HCT116 (cell line): ENCODE data around the gene COL20A1. TPM values are rescaled to one million over a fixed set of nuclear protein-coding genes. Genes with fewer than 3 reads are reported as not detected.

Experiments
- ATAC-seq: fragments of 200-7000 bp; cut with Tn5 transposase; 2 replicates; pipeline ENCODE4 v1.9.1; 2020; ENCODE audit warnings: mild to moderate bottlenecking, moderate library complexity
- BruUV-seq: library from RNA; stranded (reverse); fragments of 400-500 nt; replicated peaks from 2 replicates; lab custom pipeline; 2021; lab: Mats Ljungman, UMichigan
- CTCF ChIA-PET: fragments of 300-600 bp; sonication (Branson Sonifier 250); formaldehyde crosslinking; loops from one replicate; lab custom pipeline; 2021; ENCODE audit warnings: antibody characterized with exemption; lab: Charles Lee
- POLR2A ChIA-PET: fragments of 300-600, 350-600 bp; sonication (Branson Sonifier 250); formaldehyde crosslinking; loops from one replicate; lab custom pipeline; 2021; ENCODE audit warnings: antibody characterized with exemption; lab: Charles Lee
- RAD21 ChIA-PET, 2 experiments: fragments of 300-600 bp; sonication (Branson Sonifier 250); formaldehyde crosslinking; loops; one replicate each; lab custom pipeline; 2023; ENCODE audit warnings: low total read pairs in 2 of 2; ENCODE audit not compliant: uncharacterized antibody in 2 of 2, unreplicated experiment in 2 of 2, low non-redundant PET in 1 of 2; lab: Charles Lee
- DNase-seq: peaks from one replicate; pipeline ENCODE4 v3.0.0-alpha.2; 2010; ENCODE audit warnings: low read depth, low spot score
- H2AFZ ChIP-seq: fragments of 200-600 bp; shearing (Covaris generic), sonication (generic); 2 replicates; pipeline ENCODE4 v1.6.1; 2017; ENCODE audit warnings: low read depth, mixed run types, mixed read lengths, antibody characterized with exemption, low read length; ENCODE audit not compliant: poor library complexity, severe bottlenecking
- H3K27ac ChIP-seq: 2 replicates; pipeline ENCODE4 v1.5.1; 2012; ENCODE audit warnings: low read depth, low read length
- H3K27me3 ChIP-seq: fragments of 200-600 bp; sonication (generic); 2 replicates; pipeline ENCODE4 v1.6.1; 2016; ENCODE audit warnings: mixed run types, low read length, mixed read lengths; ENCODE audit not compliant: insufficient read depth
- H3K36me3 ChIP-seq, 2 experiments: fragments of 200-500 bp in 1 of 2; fragments of 200-600 bp in 1 of 2; sonication (Bioruptor generic) in 1 of 2; sonication (generic) in 1 of 2; 2 replicates each; pipeline versions ENCODE4 v1.5.1 to v1.6.1; 2014 to 2016; ENCODE audit warnings: low read length in 2 of 2, inconsistent platforms in 1 of 2, mixed read lengths in 1 of 2, mixed run types in 1 of 2; ENCODE audit not compliant: insufficient read depth in 2 of 2, control insufficient read depth in 1 of 2
- H3K4me1 ChIP-seq, 2 experiments: fragments of 200-600 bp in 1 of 2; sonication (generic) in 1 of 2; 2 replicates each; pipeline versions ENCODE4 v1.5.1 to v1.6.1; 2012 to 2017; ENCODE audit warnings: low read length in 2 of 2, inconsistent platforms in 1 of 2, mild to moderate bottlenecking in 1 of 2, mixed read lengths in 1 of 2, mixed run types in 1 of 2, moderate library complexity in 1 of 2; ENCODE audit not compliant: insufficient read depth in 2 of 2, control insufficient read depth in 1 of 2
- H3K4me2 ChIP-seq: fragments of 200-600 bp; sonication (generic); 2 replicates; pipeline ENCODE4 v1.6.1; 2017; ENCODE audit warnings: mixed run types, low read length, mixed read lengths
- H3K4me3 ChIP-seq, 2 experiments: fragments of 200-600 bp in 1 of 2; sonication (generic) in 1 of 2; replicated peaks in 1 of 2; 2 replicates each; pipeline ENCODE4 v1.5.1; 2011 to 2016; ENCODE audit warnings: low read length in 2 of 2, control low read depth in 1 of 2, low read depth in 1 of 2, mild to moderate bottlenecking in 1 of 2, mixed read lengths in 1 of 2, mixed run types in 1 of 2
- H3K79me2 ChIP-seq: fragments of 200-600 bp; sonication (generic); 2 replicates; pipeline ENCODE4 v1.6.1; 2017; ENCODE audit warnings: mild to moderate bottlenecking, mixed run types, low read length, moderate library complexity, mixed read lengths; ENCODE audit not compliant: insufficient read depth
- H3K9ac ChIP-seq: fragments of 200-600 bp; sonication (generic); 2 replicates; pipeline ENCODE4 v1.6.1; 2016; ENCODE audit warnings: low read length, mixed read lengths
- H3K9me2 ChIP-seq: fragments of 200-600 bp; sonication (generic), shearing (Covaris generic); 2 replicates; pipeline ENCODE4 v1.6.1; 2017; ENCODE audit warnings: mixed run types, mild to moderate bottlenecking, moderate library complexity; ENCODE audit not compliant: insufficient read depth
- H3K9me3 ChIP-seq, 2 experiments: fragments of 200-500 bp in 1 of 2; fragments of 200-600 bp in 1 of 2; sonication (Bioruptor generic) in 1 of 2; sonication (generic) in 1 of 2; 2 replicates each; pipeline ENCODE4 v1.6.1; 2014 to 2017; ENCODE audit warnings: low read length in 2 of 2, mixed read lengths in 2 of 2, inconsistent platforms in 1 of 2, low read depth in 1 of 2, mild to moderate bottlenecking in 1 of 2, mixed run types in 1 of 2, moderate library complexity in 1 of 2; ENCODE audit not compliant: control insufficient read depth in 1 of 2, insufficient read depth in 1 of 2
- H4K20me1 ChIP-seq: fragments of 200-600 bp; sonication (generic), shearing (Covaris generic); 2 replicates; pipeline ENCODE4 v1.6.1; 2017; ENCODE audit warnings: mixed run types, mild to moderate bottlenecking, moderate library complexity; ENCODE audit not compliant: insufficient read depth
- EZH2 ChIP-seq: fragments of 200-600 bp; sonication (generic); IDR thresholded peaks from 2 replicates; pipeline ENCODE4 v1.6.1; 2017; ENCODE audit warnings: antibody characterized with exemption, mixed run types
- POLR2A ChIP-seq: IDR thresholded peaks from 2 replicates; pipeline ENCODE4 v1.7.0; 2011; ENCODE audit warnings: borderline replicate concordance; ENCODE audit not compliant: insufficient read depth, insufficient read length; ENCODE audit errors: extremely low read depth
- POLR2AphosphoS5 ChIP-seq: IDR thresholded peaks from 2 replicates; pipeline ENCODE4 v1.6.1; 2011; ENCODE audit warnings: mild to moderate bottlenecking, low read depth, low read length, moderate library complexity
- REST ChIP-seq: IDR thresholded peaks from 2 replicates; pipeline ENCODE4 v1.6.1; 2012; ENCODE audit warnings: low read depth
- SIN3A ChIP-seq: IDR thresholded peaks from 2 replicates; pipeline ENCODE4 v1.6.1; 2012; ENCODE audit warnings: low read depth
- SRF ChIP-seq: IDR thresholded peaks from 2 replicates; pipeline ENCODE4 v1.6.1; 2012; ENCODE audit warnings: low read depth
- intact Hi-C: fragments of 100-400 bp; cut with micrococcal nuclease; formaldehyde crosslinking; loops from 2 replicates; pipeline ENCODE4 v1.10.0; 2022
- total RNA-seq: library from RNA; stranded (reverse); gene quantifications from one replicate; pipeline ENCODE4 v1.2.1, GENCODE V29; 2021; ENCODE audit not compliant: unreplicated experiment
- TF ChIP-seq, protein P1 (sequence below): IDR thresholded peaks from 2 replicates; pipeline ENCODE4 v1.6.1; 2011; ENCODE audit warnings: mild to moderate bottlenecking, low read length, moderate library complexity; ENCODE audit not compliant: insufficient replicate concordance; ENCODE audit errors: extremely low read depth

The COL20A1 gene
- total RNA-seq, 1 experiment from 2014 or later = 0.34 TPM

DNA sequence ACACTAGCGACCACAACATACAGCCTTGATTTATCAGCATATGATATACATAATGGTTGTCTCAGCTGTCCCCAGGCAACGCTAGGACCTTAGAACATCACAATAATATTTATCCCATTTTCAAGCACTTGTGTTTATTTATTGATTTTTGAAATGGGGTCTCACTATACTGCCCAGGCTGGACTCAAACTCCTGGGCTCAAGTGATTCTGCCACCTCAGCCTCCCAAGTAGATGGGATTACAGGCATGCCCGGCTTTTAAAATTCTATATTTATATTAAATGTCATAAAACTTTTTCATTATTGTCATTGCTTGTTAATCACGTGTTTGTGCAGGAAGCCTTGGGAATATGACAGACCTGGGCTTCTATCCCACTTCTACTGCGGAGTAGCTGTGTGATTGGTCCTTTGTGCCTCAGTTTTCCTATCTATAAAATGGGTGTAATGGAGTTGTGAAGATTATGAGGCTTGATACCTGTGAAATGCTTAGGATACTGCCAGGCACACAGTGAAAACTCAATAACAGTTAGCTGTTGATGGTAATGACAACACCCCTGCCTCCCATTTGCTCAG is 10.2 kb downstream of the COL20A1 start:
- H3K27ac ChIP-seq = no peak overlapping the region
- peaks cover 10% of the 10 kb centered on the region; the same call in 1 of the 2 replicates for H3K27me3 ChIP-seq
- no peak overlapping the region for H3K9ac ChIP-seq
- POLR2A ChIA-PET = no interaction called here
- TF ChIP-seq POLR2A (no peak), POLR2AphosphoS5 (no peak), SIN3A (no peak), REST (no peak), SRF (no peak), EZH2 (no peak)
- TF ChIP-seq, protein P1, sequence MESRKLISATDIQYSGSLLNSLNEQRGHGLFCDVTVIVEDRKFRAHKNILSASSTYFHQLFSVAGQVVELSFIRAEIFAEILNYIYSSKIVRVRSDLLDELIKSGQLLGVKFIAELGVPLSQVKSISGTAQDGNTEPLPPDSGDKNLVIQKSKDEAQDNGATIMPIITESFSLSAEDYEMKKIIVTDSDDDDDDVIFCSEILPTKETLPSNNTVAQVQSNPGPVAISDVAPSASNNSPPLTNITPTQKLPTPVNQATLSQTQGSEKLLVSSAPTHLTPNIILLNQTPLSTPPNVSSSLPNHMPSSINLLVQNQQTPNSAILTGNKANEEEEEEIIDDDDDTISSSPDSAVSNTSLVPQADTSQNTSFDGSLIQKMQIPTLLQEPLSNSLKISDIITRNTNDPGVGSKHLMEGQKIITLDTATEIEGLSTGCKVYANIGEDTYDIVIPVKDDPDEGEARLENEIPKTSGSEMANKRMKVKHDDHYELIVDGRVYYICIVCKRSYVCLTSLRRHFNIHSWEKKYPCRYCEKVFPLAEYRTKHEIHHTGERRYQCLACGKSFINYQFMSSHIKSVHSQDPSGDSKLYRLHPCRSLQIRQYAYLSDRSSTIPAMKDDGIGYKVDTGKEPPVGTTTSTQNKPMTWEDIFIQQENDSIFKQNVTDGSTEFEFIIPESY = no peak
- H3K79me2 ChIP-seq = no peaks in the 10 kb centered on the region
- no peak overlapping the region for H3K4me3 ChIP-seq
- no TSS peak for BruUV-seq
- H3K36me3 ChIP-seq = no peaks in the 10 kb centered on the region
- no peak overlapping the region for H2AFZ ChIP-seq
- H4K20me1 ChIP-seq = no peaks in the 10 kb centered on the region
- peaks cover 0 to 3% of the 10 kb centered on the region in 2 experiments; a peak in 1 of 4 replicates for H3K9me3 ChIP-seq
- no peaks in the 10 kb centered on the region for H3K9me2 ChIP-seq
- intact Hi-C loops = no loop called here
- H3K4me2 ChIP-seq = no peak overlapping the region
- no peak for ATAC-seq
- no peaks in the 10 kb centered on the region for H3K4me1 ChIP-seq
- CTCF ChIA-PET = interaction anchor here (1.5 kb wide), 1 partner anchor 80 kb away, joined by 3 read pairs; no protein-coding TSS in a partner anchor
- no peak for DNase-seq
- RAD21 ChIA-PET = no interaction called here
